ENCODE results near the gene C6orf47.

Gene C6orf47

GRCh38 chr6:31702819-31703716 lies 42.5 kb upstream of the C6orf47 start, which contains the start of gene ABHD16A:
Gene ABHD16A, minus strand, starts transcription at chr6:31703324. Its CDS starts 43 bp downstream, at chr6:31703281.
- peak; percentile 99 for DNase-seq (ENCODE audit: extremely low spot score)
- CTCF ChIA-PET = interaction anchor here (0.9 to 1.8 kb wide), 12 partner anchors 10 to 127 kb away, joined by 3 to 6 read pairs (median 4); partner anchors contain the start of genes LSM2, LY6G5C and VARS1
- POLR2A ChIA-PET = interaction anchor here (0.5 to 1.3 kb wide), 6 partner anchors 8 to 195 kb away, joined by 3 to 7 read pairs (median 5); partner anchors contain the start of gene GPANK1
- TF ChIP-seq CTCF (IDR thresholded peaks at IDR 0.05; ENCODE audit: control extremely low read depth, extremely low read depth, low read depth, missing control alignments) = no peak

GRCh38 chr6:31702405-31702818 lies 41.8 kb upstream of the C6orf47 start:
- DNase-seq (ENCODE audit: extremely low spot score) = peak; percentile 35
- ChIA-PET POLR2A (interaction anchor here (0.6 to 1.3 kb wide), 4 partner anchors 8 to 138 kb away, joined by 3 to 7 read pairs (median 5); partner anchors contain the start of gene GPANK1), CTCF (interaction anchor here (0.9 to 1.8 kb wide), 9 partner anchors 9 to 124 kb away, joined by 3 to 6 read pairs (median 4); partner anchors contain the start of genes LSM2 and LY6G5C)
- TF ChIP-seq CTCF (IDR thresholded peaks at IDR 0.05; ENCODE audit: control extremely low read depth, extremely low read depth, low read depth, missing control alignments) = no peak

- DNase-seq (ENCODE audit: extremely low spot score) = no peak
- no peak for TF ChIP-seq CTCF (IDR thresholded peaks at IDR 0.05; ENCODE audit: control extremely low read depth, extremely low read depth, low read depth, missing control alignments)
- POLR2A ChIA-PET = interaction anchor here (0.6 kb wide), 1 partner anchor 127 kb away, joined by 3 read pairs; no protein-coding TSS in a partner anchor
- CTCF ChIA-PET = interaction anchor here (1.3 to 1.8 kb wide), 4 partner anchors 9 to 28 kb away, joined by 4 to 6 read pairs (median 4); no protein-coding TSS in a partner anchor
These were observed 41.3 kb upstream of the C6orf47 start for GRCh38 chr6:31701666-31702404.

GRCh38 chr6:31700740-31701401 lies 40.3 kb upstream of the C6orf47 start:
- CTCF ChIA-PET = interaction anchor here (1.6 kb wide), 1 partner anchor 69 kb away, joined by 5 read pairs; no protein-coding TSS in a partner anchor
- DNase-seq (ENCODE audit: extremely low spot score) = no peak
- no peak for TF ChIP-seq CTCF (IDR thresholded peaks at IDR 0.05; ENCODE audit: control extremely low read depth, extremely low read depth, low read depth, missing control alignments)
- POLR2A ChIA-PET = interaction anchor here (0.6 kb wide), 1 partner anchor 126 kb away, joined by 3 read pairs; no protein-coding TSS in a partner anchor

- CTCF ChIA-PET = interaction anchor here (0.8 to 2.1 kb wide), 2 partner anchors 8 to 192 kb away, joined by 3 to 7 read pairs; no protein-coding TSS in a partner anchor
- no peak for DNase-seq (ENCODE audit: extremely low spot score)
- no peak for TF ChIP-seq CTCF (IDR thresholded peaks at IDR 0.05; ENCODE audit: control extremely low read depth, extremely low read depth, low read depth, missing control alignments)
- POLR2A ChIA-PET = interaction anchor here (0.9 kb wide), 1 partner anchor 33 kb away, joined by 3 read pairs; the partner anchor contains the start of gene GPANK1
These were observed 37.0 kb upstream of the C6orf47 start for GRCh38 chr6:31697555-31697954.
